Inflammatory macrophage (primary cell): Measurements from ENCODE around the gene NOS3.

Source experiments
- DNase-seq, 2 donors: peaks; one replicate each; pipeline ENCODE4 v3.0.0-alpha.2; 2020 to 2022

The NOS3 gene

DNA sequence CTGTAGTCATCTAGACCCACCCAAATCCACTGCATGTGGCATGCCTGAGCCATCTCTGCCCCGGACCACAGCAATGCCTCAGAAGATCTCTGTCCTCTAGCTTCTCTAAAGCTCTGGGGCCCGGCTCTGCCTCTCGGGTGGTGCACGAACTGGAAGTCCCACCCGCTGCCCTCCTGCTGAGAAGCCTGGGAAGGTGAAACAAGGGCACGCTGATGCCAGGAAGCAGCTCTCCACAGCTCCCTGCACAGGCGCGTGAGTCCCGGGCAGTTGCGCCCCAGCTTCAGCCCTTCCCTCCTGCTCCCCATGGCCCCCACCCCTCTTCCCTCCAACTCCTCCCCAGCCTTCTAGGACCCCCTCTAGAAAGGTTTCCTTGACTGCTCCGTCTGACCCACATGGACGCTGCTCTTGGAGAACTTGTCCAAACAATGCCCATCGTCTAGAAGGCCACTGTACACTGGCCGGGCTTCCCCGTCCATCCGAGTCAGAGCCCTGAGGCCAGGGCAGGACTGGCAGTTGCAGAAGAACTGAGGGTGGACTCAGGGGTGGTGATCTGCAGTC is 25.5 kb upstream of the NOS3 start:
- no peak for DNase-seq

DNA sequence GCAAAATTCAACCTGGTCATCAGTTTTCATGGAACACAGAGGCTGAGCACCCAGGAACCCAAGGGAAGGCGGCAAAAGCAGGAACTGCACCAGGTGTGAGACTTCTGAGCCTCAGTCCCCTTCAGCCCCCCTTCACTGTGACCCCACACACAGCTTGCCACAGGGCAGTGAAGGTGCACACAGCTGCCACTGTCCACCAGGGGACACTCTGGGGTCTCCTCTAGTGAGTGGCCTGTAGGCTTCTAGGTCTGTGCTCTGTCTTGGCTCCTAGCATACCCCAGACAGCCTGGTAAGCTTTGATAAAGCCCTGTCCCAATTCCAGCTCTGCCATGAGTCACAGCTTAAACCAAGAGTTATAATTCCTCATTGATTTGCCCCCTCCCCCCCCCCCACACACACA is 24.8 kb upstream of the NOS3 start:
- no peak for DNase-seq

DNA sequence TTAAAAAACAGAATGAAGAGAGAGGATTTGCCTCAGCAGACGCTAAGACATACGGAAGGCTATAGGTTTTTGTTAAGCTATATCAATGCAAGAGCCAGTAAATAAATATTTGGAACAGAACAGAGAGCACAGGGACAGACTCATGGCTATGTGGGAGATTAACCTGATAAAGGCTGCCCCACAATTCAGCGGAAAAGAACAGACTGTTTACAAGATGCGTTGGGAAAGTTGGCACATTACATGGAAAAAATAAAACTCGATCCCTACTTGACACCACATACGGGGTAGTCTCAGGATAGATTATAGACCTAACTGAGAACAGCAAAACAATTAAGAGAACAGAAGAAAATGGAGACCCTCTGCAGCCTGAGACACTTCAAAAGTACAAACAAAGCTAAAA is 23.5 kb upstream of the NOS3 start:
- no peak for DNase-seq

- DNase-seq = no peak
These were observed 22.6 kb upstream of the NOS3 start for GRCh38 chr7:150968056-150968733.

GRCh38 chr7:150968734-150969372 is 22.0 kb upstream of the NOS3 start:
- DNase-seq = no peak

GRCh38 chr7:150969475-150969874 is 21.3 kb upstream of the NOS3 start:
- no peak for DNase-seq

DNA sequence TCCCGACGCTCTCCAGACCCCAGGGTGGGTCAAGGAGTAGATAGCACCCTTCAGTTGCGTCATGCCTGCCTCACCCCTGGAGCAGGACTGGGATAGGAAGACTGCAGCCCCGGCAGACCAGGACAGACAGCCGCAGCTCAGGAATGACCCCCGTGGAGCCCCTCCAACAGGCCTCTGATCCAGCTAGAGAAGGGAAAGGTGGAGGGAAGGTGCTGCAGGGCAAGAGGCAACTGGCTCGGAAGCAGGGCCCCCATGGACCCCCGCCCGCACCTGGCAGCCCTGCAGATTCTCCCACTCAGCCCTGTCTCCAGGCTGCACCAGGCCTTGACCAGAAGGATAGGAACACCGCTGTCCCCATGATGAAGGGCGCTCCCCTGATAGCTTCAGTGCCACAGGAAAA is 20.4 kb upstream of the NOS3 start:
- no peak for DNase-seq

GRCh38 chr7:150971242-150972022 is 19.4 kb upstream of the NOS3 start:
- no peak for DNase-seq

DNA sequence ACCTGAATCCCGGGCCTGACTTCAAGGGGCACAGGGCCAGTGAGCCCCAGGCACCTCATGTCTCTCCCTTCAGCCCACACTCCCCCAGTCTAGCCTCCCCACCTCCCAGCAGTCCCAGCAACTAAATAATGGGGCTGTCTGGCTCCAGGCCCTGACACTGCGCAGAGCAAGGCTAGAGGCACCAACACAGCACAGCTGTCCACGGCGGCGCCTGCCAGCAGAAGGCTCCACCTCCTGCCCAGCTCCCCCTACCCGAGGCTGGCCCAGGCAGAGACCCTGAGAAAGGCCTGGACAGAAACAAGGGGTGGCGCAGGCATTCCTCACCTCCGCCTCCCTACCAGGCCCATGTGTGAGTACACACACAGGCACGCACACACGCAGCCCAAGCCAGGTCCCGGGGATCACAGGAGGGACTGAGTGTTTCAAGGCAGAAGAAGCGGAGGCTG is 18.8 kb upstream of the NOS3 start:
- no peak for DNase-seq

DNA sequence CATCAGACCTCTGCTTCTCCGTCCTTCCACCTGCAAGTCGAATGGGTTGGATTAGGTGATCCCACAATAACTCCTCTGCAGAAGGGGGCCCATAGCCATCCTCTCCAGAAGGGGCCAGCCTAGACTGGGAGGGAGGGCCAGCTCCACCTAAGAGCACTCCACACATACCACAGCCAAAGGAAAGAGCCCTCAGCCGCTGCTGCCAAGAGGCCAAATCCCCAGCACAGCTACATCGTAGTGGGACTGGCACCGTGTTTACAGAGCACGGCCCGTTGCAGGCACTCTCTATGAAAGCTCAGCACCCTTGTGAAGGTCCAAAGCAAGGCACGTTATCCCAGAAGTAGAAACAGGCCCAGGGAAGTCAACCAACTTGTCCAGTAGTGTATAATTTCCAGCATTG is 18.1 kb upstream of the NOS3 start:
- DNase-seq = no peak

DNA sequence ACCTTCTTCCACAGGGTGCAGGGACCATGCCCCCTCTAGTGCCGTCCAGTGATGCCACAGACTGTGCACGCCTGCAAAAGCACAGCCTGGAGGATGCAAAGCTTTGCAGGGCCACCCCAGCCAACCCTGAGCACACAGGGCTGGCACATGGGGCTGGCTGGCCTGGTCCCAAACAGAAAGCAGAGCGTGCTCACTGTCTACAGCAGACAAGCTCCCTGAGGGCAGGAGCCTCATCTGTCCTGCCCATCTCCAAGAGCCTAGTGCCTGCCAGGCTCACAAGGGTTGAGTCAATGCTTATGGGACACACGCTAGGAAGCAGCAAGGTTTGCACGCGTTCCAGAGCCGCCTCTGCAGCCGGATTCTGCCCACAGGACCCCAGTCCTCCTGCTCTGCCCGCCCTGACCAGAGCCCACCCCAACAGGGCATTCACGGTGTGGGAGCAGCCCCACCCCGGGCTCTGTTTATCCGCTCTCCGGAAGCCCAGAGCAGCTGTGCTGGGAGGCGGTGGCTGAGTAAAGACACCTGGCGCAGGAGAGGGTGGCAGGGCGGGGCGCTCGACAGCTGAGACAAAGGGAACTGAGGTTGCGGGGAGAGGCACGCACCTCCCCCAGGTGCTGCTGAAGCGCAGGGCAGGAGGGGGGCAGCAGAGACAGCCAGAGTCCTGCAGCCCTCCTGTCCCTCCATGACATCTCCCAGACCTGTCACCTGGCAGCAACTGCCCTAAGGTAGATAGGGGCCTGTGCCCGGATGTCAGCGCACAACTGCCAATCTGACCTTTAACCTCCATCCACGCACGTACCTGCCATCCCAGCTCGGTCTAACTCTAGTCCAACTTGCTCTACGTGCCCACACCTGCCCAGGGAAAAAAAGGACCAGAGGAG is 17.0 kb upstream of the NOS3 start:
- no peak for DNase-seq

DNA sequence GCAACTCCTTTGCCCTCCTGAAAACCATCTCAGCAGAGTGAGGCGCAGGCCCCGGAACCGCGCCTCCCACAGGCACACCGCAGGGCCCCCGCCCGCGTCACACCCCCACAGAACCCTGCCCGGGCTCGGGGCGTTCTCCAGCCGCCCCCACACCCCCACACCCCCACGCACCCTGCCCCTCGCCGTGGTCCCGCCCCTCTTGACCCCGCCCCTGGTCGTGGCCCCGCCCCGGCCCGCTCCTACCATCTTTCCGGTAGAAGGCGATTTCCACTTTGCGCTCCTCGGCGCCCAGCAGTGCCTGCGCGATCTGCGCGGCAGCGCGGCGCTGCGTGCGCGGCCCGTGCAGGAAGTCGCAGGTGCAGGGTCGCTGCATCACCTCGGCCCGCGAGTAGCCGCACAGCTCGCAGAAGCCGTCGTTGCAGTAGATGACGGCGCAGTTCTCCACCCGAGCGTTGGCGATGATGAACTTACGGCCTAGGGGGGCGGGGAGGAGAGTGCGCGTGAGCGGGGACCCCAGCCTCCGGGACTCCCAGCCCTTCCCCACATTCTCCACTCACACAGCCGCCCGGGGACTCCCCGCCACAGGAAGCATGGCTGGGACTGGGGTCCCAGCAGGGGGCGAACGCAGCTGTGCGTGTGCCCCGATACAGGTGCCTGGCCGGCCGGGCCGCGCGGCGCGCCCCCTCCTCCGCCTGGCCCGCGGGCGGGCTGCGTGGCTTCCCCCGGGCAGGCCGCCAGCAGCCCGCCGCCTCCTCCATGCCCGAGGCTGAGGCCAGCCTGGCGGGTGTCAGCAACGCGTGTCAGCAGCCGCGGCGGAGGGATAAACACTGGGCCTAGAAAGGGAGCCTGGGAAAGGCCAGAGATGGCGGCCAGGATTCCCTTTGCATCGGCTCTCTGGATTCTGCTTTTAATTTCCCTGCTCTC is 16.1 kb upstream of the NOS3 start:
- DNase-seq = no peak

DNA sequence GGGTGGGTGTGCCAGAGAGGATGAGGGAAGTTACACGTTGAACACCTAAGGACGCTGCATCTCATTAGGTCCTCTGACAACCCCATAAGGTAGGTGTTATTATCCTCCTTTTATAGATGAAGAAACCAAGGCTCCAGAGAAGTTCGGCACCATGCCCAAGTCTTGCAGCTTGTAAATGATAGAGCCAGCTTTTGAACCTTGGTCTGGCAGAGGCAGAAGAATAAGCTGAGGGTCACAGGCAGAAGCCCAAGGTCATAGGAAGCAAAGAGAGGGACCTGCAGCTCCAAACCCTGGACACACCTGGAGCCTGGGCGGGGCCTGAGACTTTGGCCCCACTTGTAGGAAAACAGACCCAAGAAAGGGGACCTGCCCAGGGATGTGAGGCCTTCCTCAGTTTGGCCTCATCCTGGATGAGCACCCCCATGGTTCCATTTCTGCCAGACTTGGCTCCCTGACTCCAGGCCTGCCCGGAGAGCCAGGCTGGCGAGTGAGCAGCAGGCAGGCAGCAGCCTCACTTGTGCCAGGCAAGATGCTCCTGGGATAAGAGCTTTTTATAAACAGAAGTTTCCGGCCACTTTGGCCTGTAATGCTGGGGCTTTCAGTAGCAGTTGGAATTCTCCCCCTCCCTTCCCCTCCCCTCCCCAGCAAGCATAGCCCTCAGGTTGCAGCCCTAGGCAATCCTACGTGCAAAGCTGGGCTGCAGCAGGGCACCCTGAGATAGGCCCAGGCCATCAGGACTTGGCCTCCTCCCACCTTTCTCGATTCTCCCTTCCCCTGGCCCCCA is 15.1 kb upstream of the NOS3 start:
- no peak for DNase-seq

DNA sequence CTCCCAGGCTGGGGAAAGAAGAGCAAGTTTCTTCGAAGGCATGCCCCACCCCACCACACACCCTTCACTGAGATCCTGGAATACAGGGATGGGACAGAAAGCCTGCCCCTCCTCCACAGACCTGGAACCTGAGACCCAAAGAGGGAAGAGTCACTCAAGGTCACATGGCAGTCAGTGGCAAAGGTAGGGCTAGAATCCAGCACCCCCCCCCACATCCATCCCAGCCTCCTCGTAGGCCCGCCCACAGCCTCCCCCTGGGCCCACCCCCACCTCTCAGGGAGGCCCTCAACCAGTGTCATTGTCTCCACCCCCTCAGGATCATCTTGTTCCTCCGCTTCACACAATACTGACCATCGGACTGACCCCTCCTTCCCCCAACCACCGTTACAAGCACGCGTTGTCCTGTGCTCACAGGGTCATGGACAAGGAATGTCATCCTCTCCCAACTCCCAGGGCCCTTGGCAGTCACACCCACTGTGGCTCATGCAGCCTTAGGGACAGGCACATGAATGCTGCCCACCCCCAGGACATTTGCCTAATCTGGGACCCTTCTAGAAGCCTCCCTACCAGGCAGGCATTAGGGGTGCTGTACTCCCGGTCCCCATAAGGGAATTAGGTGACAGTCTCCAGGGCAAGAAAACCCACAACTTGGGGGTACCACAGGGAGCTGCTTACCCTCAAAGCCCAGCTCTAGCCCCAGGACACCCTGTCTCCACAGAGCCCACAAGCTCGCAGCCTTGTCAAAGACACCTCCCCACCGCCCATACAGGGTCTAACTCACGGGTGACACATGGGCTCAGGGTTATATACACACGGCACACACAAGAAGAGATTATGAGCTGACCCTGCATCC is 14.1 kb upstream of the NOS3 start:
- no peak for DNase-seq

- DNase-seq = no peak
These were observed 13.3 kb upstream of the NOS3 start for GRCh38 chr7:150977382-150978125.

DNA sequence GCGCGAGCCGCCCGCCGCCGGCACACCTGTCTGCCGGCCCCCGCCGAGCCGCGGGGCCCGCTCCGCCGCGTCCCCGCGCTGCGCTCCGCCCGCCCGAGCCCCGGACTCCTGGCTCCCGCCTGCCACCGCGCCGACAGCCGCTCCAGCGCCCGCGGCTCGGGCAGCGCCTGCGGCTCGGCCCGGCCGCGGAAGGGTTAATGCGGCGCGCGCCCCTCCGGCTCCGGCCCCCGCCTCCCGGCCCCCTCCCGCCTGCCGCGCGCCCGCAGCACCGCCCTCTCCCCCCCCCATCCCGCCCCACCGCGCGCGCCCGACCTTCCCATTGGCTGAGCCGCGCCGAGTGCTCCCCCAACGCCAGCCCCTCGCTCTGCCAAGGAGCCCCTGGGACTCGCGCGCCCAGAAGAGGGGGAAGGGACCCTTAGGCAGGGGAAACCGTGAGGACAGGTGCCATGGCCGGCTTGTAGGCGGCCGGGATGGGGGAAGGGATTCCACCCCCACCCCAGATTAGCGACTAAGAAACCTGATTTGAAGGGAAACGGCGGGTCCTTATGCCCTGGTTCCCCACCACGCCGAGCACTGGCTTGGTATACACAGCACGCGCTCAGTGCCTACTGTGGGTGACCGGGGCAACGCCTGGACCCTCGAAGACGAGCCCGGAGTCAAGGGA is 12.6 kb upstream of the NOS3 start, which contains the start of gene KCNH2:
Gene KCNH2 (minus strand): TSS at position 196 of the 664 bp plus-strand sequence. CDS start 408 bp downstream, outside the sequence.
- DNase-seq = no peak

- DNase-seq = no peak
These were observed 11.0 kb upstream of the NOS3 start for GRCh38 chr7:150979713-150980390.
